Astrocyte of the spinal cord (primary cell): ENCODE data around the gene TIMD4.

ENCODE experiments used
- DNase-seq: peaks from one replicate; pipeline ENCODE4 v3.0.0; 2011; ENCODE audit warnings: low read depth, low spot score
- H3K4me3 ChIP-seq: 2 replicates; pipeline ENCODE4 v1.5.1; 2011; ENCODE audit warnings: low read depth, mild to moderate bottlenecking, low read length, moderate library complexity
- CTCF ChIP-seq: IDR thresholded peaks from 2 replicates; pipeline ENCODE4 v1.5.1; 2012; ENCODE audit warnings: low read depth, mild to moderate bottlenecking, low read length, inconsistent platforms
- in situ Hi-C: cut with HindIII; loops from 2 replicates; pipeline ENCODE4 v1.10.0; 2017; ENCODE audit warnings: low sequenced_read_pairs

The TIMD4 gene

GRCh38 chr5:156871212-156871611 is 91.8 kb downstream of the TIMD4 start:
- TF ChIP-seq CTCF, result no peak
- in situ Hi-C loops, result no loop called here
- H3K4me3 ChIP-seq, result no peak overlapping the region
- no peak for DNase-seq

GRCh38 chr5:156870498-156870839 is 92.6 kb downstream of the TIMD4 start:
- no peak for TF ChIP-seq CTCF
- no peak for DNase-seq
- in situ Hi-C loops, result no loop called here
- H3K4me3 ChIP-seq, result no peak overlapping the region
